ENCODE measurements around the gene TTC17. TPM values are rescaled to one million over a fixed set of nuclear protein-coding genes. Genes with fewer than 3 reads are reported as not detected.

TTC17 gene
- total RNA-seq, 1 experiment from 2014 or later, result 41.5 TPM

DNA sequence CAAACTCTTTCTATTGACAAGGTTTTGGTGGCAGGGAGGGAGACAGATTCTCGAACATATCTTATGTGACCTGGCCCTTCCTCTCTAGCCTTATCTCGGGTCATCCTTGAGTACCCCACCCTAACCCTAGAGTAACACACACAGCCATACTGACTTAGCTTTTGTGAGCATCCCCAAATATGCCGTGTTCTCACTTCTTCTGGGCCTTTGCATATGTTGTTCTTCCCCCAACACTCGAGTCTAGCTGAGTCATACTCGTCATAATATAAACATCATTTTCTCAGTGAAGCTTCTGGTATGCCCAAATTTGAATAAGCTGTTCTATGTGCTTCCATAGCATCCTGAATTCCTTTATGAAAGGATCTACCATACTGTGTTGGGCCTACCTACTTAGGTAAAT, 8.0 kb downstream of the TTC17 start:
- peaks cover 2% of the 10 kb centered on the region for H3K36me3 ChIP-seq (replicated peaks; ENCODE audit: control insufficient read depth, insufficient read depth, low read length)
- no peaks in the 10 kb centered on the region for H3K27me3 ChIP-seq (ENCODE audit: control insufficient read depth, insufficient read depth, low read length)
- H3K4me3 ChIP-seq (ENCODE audit: insufficient read depth, low read depth, low read length), result no peak overlapping the region
- no peak for DNase-seq

DNA sequence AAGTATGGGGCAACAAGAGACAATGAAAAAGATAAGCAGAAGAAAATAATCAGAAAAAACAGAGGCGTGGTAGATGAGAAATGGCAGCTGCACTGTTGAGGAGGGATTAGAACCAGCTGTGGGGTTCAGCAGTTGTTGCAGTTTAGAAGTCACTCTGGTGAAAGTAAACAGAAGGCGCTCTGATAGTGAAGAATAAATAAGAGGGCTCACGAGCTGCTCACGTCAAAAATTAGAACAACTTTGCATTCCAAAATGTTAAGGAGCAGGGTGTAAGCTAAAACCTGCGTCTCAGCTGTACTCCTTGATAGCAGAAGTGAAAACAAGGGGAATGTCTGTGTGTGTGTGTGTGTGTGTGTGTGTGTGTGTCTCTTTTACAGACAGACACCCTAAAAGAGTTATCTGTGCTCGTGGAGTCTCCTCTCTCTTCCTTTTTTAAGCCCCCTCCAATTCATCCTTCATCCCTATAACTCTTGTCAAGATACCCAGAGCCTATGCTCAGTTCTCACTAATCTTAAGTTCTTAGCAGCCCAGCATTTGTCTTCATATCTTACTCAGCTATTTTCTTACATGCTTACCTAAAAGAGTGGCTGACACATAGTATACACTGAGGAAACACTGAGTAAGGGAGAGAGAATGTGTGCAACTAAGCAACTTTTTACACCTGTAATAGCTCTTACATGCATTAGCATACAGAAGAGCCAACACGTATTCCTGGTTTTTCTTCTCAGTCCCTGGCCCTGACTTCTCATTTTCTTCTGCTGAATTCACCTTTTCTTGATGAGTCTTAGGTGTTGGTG, 8.9 kb downstream of the TTC17 start:
- Histone ChIP-seq H3K27me3 (ENCODE audit: control insufficient read depth, insufficient read depth, low read length) (no peaks in the 10 kb centered on the region), H3K36me3 (replicated peaks; ENCODE audit: control insufficient read depth, insufficient read depth, low read length) (peaks cover 2% of the 10 kb centered on the region), H3K4me3 (ENCODE audit: insufficient read depth, low read depth, low read length) (no peak overlapping the region)
- DNase-seq, result no peak

GRCh38 chr11:43376065-43376464, 17.3 kb downstream of the TTC17 start:
- H3K36me3 ChIP-seq (replicated peaks; ENCODE audit: control insufficient read depth, insufficient read depth, low read length), result peaks cover 2% of the 10 kb centered on the region
- H3K4me3 ChIP-seq (ENCODE audit: insufficient read depth, low read depth, low read length), result no peak overlapping the region
- no peaks in the 10 kb centered on the region for H3K27me3 ChIP-seq (ENCODE audit: control insufficient read depth, insufficient read depth, low read length)
- no peak for DNase-seq

GRCh38 chr11:43376594-43376993, 17.9 kb downstream of the TTC17 start:
- Histone ChIP-seq H3K36me3 (replicated peaks; ENCODE audit: control insufficient read depth, insufficient read depth, low read length) (peaks cover 1% of the 10 kb centered on the region; the same call in 1 of the 2 replicates), H3K27me3 (ENCODE audit: control insufficient read depth, insufficient read depth, low read length) (no peaks in the 10 kb centered on the region), H3K4me3 (ENCODE audit: insufficient read depth, low read depth, low read length) (no peak overlapping the region)
- no peak for DNase-seq

GRCh38 chr11:43377389-43377788, 18.7 kb downstream of the TTC17 start:
- DNase-seq, result no peak
- no peak overlapping the region for H3K4me3 ChIP-seq (ENCODE audit: insufficient read depth, low read depth, low read length)
- peaks cover 1% of the 10 kb centered on the region; the same call in 1 of the 2 replicates for H3K36me3 ChIP-seq (replicated peaks; ENCODE audit: control insufficient read depth, insufficient read depth, low read length)

GRCh38 chr11:43378897-43379296, 20.2 kb downstream of the TTC17 start:
- DNase-seq, result no peak
- Histone ChIP-seq H3K27me3 (ENCODE audit: control insufficient read depth, insufficient read depth, low read length) (no peaks in the 10 kb centered on the region), H3K36me3 (replicated peaks; ENCODE audit: control insufficient read depth, insufficient read depth, low read length) (peaks cover 1% of the 10 kb centered on the region; the same call in 1 of the 2 replicates), H3K4me3 (ENCODE audit: insufficient read depth, low read depth, low read length) (no peak overlapping the region)

More at GRCh38 chr11:43377389-43377788, 18.7 kb downstream of the TTC17 start:
- H3K27me3 ChIP-seq (ENCODE audit: control insufficient read depth, insufficient read depth, low read length), result no peaks in the 10 kb centered on the region

DNA sequence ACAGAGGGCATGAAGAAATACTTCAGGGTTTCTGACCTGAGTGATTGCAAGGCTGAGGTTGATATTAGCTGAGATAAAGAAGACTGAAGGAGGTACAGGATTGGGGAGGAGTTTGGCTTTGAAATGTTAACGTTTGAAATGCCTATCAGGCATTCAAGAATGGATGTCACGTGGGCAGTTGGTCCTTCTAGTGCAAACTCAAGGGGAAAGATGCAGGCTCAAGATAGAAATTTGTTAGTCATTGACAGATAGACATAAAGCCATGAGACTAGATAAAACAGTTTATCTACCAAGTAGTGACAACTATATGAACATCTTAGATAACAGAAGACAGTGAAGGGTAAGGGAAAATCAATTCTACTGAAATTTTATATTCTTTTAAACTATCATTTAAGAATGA, 23.1 kb downstream of the TTC17 start:
- peak; percentile 32 for DNase-seq
- Histone ChIP-seq H3K36me3 (replicated peaks; ENCODE audit: control insufficient read depth, insufficient read depth, low read length) (peaks cover 1% of the 10 kb centered on the region; the same call in 1 of the 2 replicates), H3K4me3 (ENCODE audit: insufficient read depth, low read depth, low read length) (no peak overlapping the region), H3K27me3 (ENCODE audit: control insufficient read depth, insufficient read depth, low read length) (no peaks in the 10 kb centered on the region)

DNA sequence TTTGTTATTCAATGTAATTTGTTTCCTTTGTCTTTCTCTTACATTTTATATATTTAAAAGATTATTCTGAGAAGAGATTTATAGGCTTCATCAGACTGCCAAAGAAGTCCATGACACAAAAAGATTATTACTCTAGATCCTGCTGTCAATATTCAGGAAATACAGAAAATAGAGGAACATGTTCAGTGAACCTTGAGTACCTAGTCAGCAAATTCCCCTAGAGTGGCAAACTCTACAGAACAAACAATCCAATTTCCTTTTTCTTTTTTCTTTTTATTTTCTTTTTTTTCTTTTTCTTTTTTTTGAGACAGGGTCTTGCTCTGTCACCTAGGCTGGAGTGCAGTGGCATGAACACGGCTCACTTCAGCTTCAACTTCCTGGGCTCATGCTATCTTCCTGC, 23.9 kb downstream of the TTC17 start:
- H3K4me3 ChIP-seq (ENCODE audit: insufficient read depth, low read depth, low read length), result no peak overlapping the region
- peaks cover 1% of the 10 kb centered on the region; the same call in 1 of the 2 replicates for H3K36me3 ChIP-seq (replicated peaks; ENCODE audit: control insufficient read depth, insufficient read depth, low read length)
- no peak for DNase-seq
- H3K27me3 ChIP-seq (ENCODE audit: control insufficient read depth, insufficient read depth, low read length), result no peaks in the 10 kb centered on the region

- no peak overlapping the region for H3K4me3 ChIP-seq (ENCODE audit: insufficient read depth, low read depth, low read length)
- no peak for DNase-seq
- peaks cover under 1% of the 10 kb centered on the region; the same call in 1 of the 2 replicates for H3K36me3 ChIP-seq (replicated peaks; ENCODE audit: control insufficient read depth, insufficient read depth, low read length)
- H3K27me3 ChIP-seq (ENCODE audit: control insufficient read depth, insufficient read depth, low read length), result no peaks in the 10 kb centered on the region
Observed at GRCh38 chr11:43384393-43384792, 25.7 kb downstream of the TTC17 start.

GRCh38 chr11:43392713-43393112, 34.0 kb downstream of the TTC17 start:
- no peak for DNase-seq
- Histone ChIP-seq H3K36me3 (replicated peaks; ENCODE audit: control insufficient read depth, insufficient read depth, low read length) (peaks cover 13% of the 10 kb centered on the region), H3K27me3 (ENCODE audit: control insufficient read depth, insufficient read depth, low read length) (no peaks in the 10 kb centered on the region), H3K4me3 (ENCODE audit: insufficient read depth, low read depth, low read length) (no peak overlapping the region)

DNA sequence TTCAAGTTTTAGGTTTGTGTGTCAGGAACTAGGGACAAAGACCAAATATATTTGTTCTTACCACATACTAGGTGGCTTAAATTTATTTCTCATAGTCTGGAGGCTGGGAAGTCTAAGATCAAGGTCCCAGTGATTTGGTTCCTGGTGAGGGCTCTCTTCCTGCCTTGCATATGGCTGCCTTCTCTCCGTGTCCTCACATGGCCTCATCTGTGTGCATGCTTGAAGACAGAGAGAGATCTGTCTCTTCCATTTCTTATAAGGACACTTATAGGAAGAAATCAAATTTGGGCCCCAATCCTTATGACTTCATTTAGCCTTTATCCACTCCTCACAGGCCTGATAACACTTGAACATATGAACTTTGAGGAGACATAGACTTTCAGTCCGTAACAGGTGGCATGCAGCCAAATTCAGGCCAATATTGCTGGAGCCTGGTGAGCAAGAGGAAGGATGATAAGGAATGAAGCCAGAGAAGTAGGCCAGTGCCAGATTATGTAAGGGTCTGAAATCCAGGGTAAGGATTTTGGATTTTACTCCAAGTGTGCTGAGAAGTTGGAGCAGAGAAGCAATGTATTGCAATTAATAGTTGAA, 35.1 kb downstream of the TTC17 start:
- DNase-seq, result no peak
- no peaks in the 10 kb centered on the region for H3K27me3 ChIP-seq (ENCODE audit: control insufficient read depth, insufficient read depth, low read length)
- H3K36me3 ChIP-seq (replicated peaks; ENCODE audit: control insufficient read depth, insufficient read depth, low read length), result peaks cover 13% of the 10 kb centered on the region
- no peak overlapping the region for H3K4me3 ChIP-seq (ENCODE audit: insufficient read depth, low read depth, low read length)

DNA sequence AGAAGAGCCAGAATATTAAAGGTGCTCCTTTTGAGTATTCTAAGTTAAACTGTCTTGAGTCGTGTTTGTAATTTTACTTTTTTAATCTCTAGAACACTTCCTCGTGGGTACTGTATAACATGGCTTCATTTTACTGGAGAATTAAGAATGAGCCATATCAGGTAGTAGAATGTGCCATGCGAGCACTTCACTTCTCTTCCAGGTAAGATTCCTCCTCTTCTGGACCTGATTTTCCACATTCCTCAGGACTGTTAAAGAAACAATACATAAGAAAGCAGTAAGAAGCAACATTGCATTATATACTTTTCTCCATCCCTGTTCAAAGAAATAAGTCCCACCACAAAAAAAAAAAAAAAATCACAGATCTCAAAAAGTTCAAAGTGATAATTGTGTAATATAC, 37.9 kb downstream of the TTC17 start:
- H3K27me3 ChIP-seq (ENCODE audit: control insufficient read depth, insufficient read depth, low read length), result no peaks in the 10 kb centered on the region
- DNase-seq, result no peak
- peaks cover 11% of the 10 kb centered on the region for H3K36me3 ChIP-seq (replicated peaks; ENCODE audit: control insufficient read depth, insufficient read depth, low read length)
- no peak overlapping the region for H3K4me3 ChIP-seq (ENCODE audit: insufficient read depth, low read depth, low read length)

- no peak for DNase-seq
- H3K27me3 ChIP-seq (ENCODE audit: control insufficient read depth, insufficient read depth, low read length), result no peaks in the 10 kb centered on the region
- H3K4me3 ChIP-seq (ENCODE audit: insufficient read depth, low read depth, low read length), result no peak overlapping the region
- peaks cover 11% of the 10 kb centered on the region for H3K36me3 ChIP-seq (replicated peaks; ENCODE audit: control insufficient read depth, insufficient read depth, low read length)
Observed at GRCh38 chr11:43397251-43397650, 38.5 kb downstream of the TTC17 start.

DNA sequence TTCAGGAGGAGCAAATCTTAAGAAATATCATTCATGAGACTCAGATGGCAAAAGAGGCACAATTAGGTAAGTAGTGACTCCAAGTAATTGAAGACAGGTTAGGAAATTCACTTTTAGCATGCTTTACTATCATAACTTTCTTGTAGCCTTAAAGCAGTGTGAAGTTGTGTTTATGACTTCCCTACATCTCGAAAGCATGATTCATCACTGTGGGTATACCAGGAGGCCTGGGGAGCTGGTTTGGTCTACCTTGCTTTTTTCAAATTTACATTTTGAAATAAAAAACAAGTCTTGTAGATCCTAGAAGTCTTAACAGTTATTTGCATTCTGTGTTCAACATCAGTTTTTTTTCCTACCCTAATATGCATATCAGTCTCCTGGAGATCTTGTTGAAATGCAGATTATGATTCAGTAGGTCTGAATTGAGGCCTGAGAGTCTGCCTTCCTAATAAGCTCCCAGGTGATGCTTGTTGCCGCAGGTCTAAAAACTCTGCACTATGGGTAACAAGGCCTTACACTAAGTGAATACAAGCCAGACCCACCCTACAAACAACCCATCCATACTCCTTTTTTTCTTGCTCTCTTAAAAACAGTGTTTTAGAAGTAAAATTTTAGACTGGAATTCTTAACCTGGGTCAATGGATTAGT, 41.4 kb downstream of the TTC17 start:
- H3K27me3 ChIP-seq (ENCODE audit: control insufficient read depth, insufficient read depth, low read length), result no peaks in the 10 kb centered on the region
- DNase-seq, result no peak
- no peak overlapping the region for H3K4me3 ChIP-seq (ENCODE audit: insufficient read depth, low read depth, low read length)
- peaks cover 8% of the 10 kb centered on the region for H3K36me3 ChIP-seq (replicated peaks; ENCODE audit: control insufficient read depth, insufficient read depth, low read length)

- no peak for DNase-seq
- Histone ChIP-seq H3K27me3 (ENCODE audit: control insufficient read depth, insufficient read depth, low read length) (no peaks in the 10 kb centered on the region), H3K4me3 (ENCODE audit: insufficient read depth, low read depth, low read length) (no peak overlapping the region), H3K36me3 (replicated peaks; ENCODE audit: control insufficient read depth, insufficient read depth, low read length) (peaks cover 11% of the 10 kb centered on the region)
Observed at GRCh38 chr11:43401252-43401651, 42.5 kb downstream of the TTC17 start.
